ENCODE data around the gene IGDCC3. TPM values are rescaled to one million over a fixed set of nuclear protein-coding genes. Genes with fewer than 3 reads are reported as not detected.

IGDCC3 gene
- total and polyA plus RNA-seq, 2 experiments from 2014 or later: not detected

GRCh38 chr15:65423150-65423975 lies 45.6 kb upstream of the IGDCC3 start:
- Histone ChIP-seq H3K4me1 (ENCODE audit: insufficient read depth) (peaks cover 10% of the 10 kb centered on the region), H3K9me2 (ENCODE audit: insufficient read depth) (no peaks in the 10 kb centered on the region), H3K79me2 (ENCODE audit: insufficient read depth) (no peaks in the 10 kb centered on the region), H3K27ac (no peak overlapping the region), H3F3A (ENCODE audit: insufficient read depth) (no peaks in the 10 kb centered on the region), H3K9ac (no peak overlapping the region), H3K36me3 (ENCODE audit: low read depth) (no peaks in the 10 kb centered on the region), H3K27me3 (replicated peaks; ENCODE audit: insufficient read depth) (peaks cover 14% of the 10 kb centered on the region), H4K20me1 (ENCODE audit: insufficient read depth) (no peaks in the 10 kb centered on the region), H3K4me2 (ENCODE audit: unreplicated experiment) (no peak overlapping the region), H3K4me3 (no peak overlapping the region), H3K9me3 (ENCODE audit: low read depth) (no peaks in the 10 kb centered on the region), H2AFZ (no peak overlapping the region)
- in situ Hi-C loops (cut with MboI): no loop called here
- WGBS, 2 experiments (ENCODE audit: low coverage in 1 of 2, low lambda C conversion rate in 2 of 2, missing lambda C conversion rate in 2 of 2): 22 to 25% methylated on average over 27 to 28 of the region's 28 CpGs
- DNase-seq: no peak
- TF ChIP-seq EZH2phosphoT487 (IDR thresholded peaks at IDR 0.05; ENCODE audit: insufficient read depth, low read depth): no peak
- no peak for TF ChIP-seq EZH2 (IDR thresholded peaks at IDR 0.05; ENCODE audit: insufficient read depth, poor library complexity, severe bottlenecking)

- no peak overlapping the region for H3K27ac ChIP-seq
- peaks cover 10% of the 10 kb centered on the region for H3K4me1 ChIP-seq (ENCODE audit: insufficient read depth)
- H3K9ac ChIP-seq: peak overlapping the region; percentile 30; the same call in 1 of the 2 replicates
- H3F3A ChIP-seq (ENCODE audit: insufficient read depth): no peaks in the 10 kb centered on the region
- peaks cover 22% of the 10 kb centered on the region for H3K27me3 ChIP-seq (replicated peaks; ENCODE audit: insufficient read depth)
- TF ChIP-seq EZH2 (IDR thresholded peaks at IDR 0.05; ENCODE audit: insufficient read depth, poor library complexity, severe bottlenecking): peak; percentile 20
- TF ChIP-seq EZH2phosphoT487 (IDR thresholded peaks at IDR 0.05; ENCODE audit: insufficient read depth, low read depth): no peak
- peak; percentile 23 for DNase-seq
- peak overlapping the region; percentile 73 for H3K4me3 ChIP-seq
- no peaks in the 10 kb centered on the region for H3K36me3 ChIP-seq (ENCODE audit: low read depth)
- H3K9me3 ChIP-seq (ENCODE audit: low read depth): no peaks in the 10 kb centered on the region
- peak overlapping the region; percentile 85 for H3K4me2 ChIP-seq (ENCODE audit: unreplicated experiment)
- H3K79me2 ChIP-seq (ENCODE audit: insufficient read depth): no peaks in the 10 kb centered on the region
- no peaks in the 10 kb centered on the region for H3K9me2 ChIP-seq (ENCODE audit: insufficient read depth)
- 4% methylated on average over 31 to 37 of the region's 39 CpGs for WGBS, 2 experiments (ENCODE audit: low coverage in 1 of 2, low lambda C conversion rate in 2 of 2, missing lambda C conversion rate in 2 of 2)
- no peaks in the 10 kb centered on the region for H4K20me1 ChIP-seq (ENCODE audit: insufficient read depth)
- in situ Hi-C loops (cut with MboI): no loop called here
- H2AFZ ChIP-seq: peak overlapping the region; percentile 86
Measured at GRCh38 chr15:65421360-65422215, 43.8 kb upstream of the IGDCC3 start.

- in situ Hi-C loops (cut with MboI): no loop called here
- no peaks in the 10 kb centered on the region for H3K79me2 ChIP-seq (ENCODE audit: insufficient read depth)
- no peaks in the 10 kb centered on the region for H3K9me2 ChIP-seq (ENCODE audit: insufficient read depth)
- no peak overlapping the region for H3K9ac ChIP-seq
- peak overlapping the region; percentile 85 for H3K4me2 ChIP-seq (ENCODE audit: unreplicated experiment)
- H3K27me3 ChIP-seq (replicated peaks; ENCODE audit: insufficient read depth): peaks cover 22% of the 10 kb centered on the region
- H4K20me1 ChIP-seq (ENCODE audit: insufficient read depth): no peaks in the 10 kb centered on the region
- H3K4me1 ChIP-seq (ENCODE audit: insufficient read depth): peaks cover 10% of the 10 kb centered on the region
- H3K27ac ChIP-seq: no peak overlapping the region
- WGBS, 2 experiments (ENCODE audit: low coverage in 1 of 2, low lambda C conversion rate in 2 of 2, missing lambda C conversion rate in 2 of 2): 24 to 26% methylated on average over 16 to 17 of the region's 17 CpGs
- peak overlapping the region; percentile 86; the same call in 1 of the 2 replicates for H2AFZ ChIP-seq
- no peak overlapping the region for H3K4me3 ChIP-seq
- no peak for TF ChIP-seq EZH2 (IDR thresholded peaks at IDR 0.05; ENCODE audit: insufficient read depth, poor library complexity, severe bottlenecking)
- TF ChIP-seq EZH2phosphoT487 (IDR thresholded peaks at IDR 0.05; ENCODE audit: insufficient read depth, low read depth): no peak
- no peaks in the 10 kb centered on the region for H3F3A ChIP-seq (ENCODE audit: insufficient read depth)
- no peaks in the 10 kb centered on the region for H3K9me3 ChIP-seq (ENCODE audit: low read depth)
- no peaks in the 10 kb centered on the region for H3K36me3 ChIP-seq (ENCODE audit: low read depth)
- DNase-seq: no peak
Measured at GRCh38 chr15:65420975-65421359, 43.2 kb upstream of the IGDCC3 start.

- Histone ChIP-seq H3K9me3 (ENCODE audit: low read depth) (no peaks in the 10 kb centered on the region), H3K4me1 (ENCODE audit: insufficient read depth) (peaks cover 10% of the 10 kb centered on the region), H3K79me2 (ENCODE audit: insufficient read depth) (no peaks in the 10 kb centered on the region), H3K27me3 (replicated peaks; ENCODE audit: insufficient read depth) (peaks cover 30% of the 10 kb centered on the region), H3K9ac (no peak overlapping the region), H3F3A (ENCODE audit: insufficient read depth) (no peaks in the 10 kb centered on the region), H3K9me2 (ENCODE audit: insufficient read depth) (no peaks in the 10 kb centered on the region), H3K4me2 (ENCODE audit: unreplicated experiment) (no peak overlapping the region), H2AFZ (no peak overlapping the region), H3K4me3 (no peak overlapping the region), H4K20me1 (ENCODE audit: insufficient read depth) (no peaks in the 10 kb centered on the region), H3K36me3 (ENCODE audit: low read depth) (no peaks in the 10 kb centered on the region), H3K27ac (no peak overlapping the region)
- 64 to 72% methylated on average over 2 of the region's 2 CpGs for WGBS, 2 experiments (ENCODE audit: low coverage in 1 of 2, low lambda C conversion rate in 2 of 2, missing lambda C conversion rate in 2 of 2)
- no peak for DNase-seq
- in situ Hi-C loops (cut with MboI): no loop called here
- TF ChIP-seq EZH2phosphoT487 (IDR thresholded peaks at IDR 0.05; ENCODE audit: insufficient read depth, low read depth) (no peak), EZH2 (IDR thresholded peaks at IDR 0.05; ENCODE audit: insufficient read depth, poor library complexity, severe bottlenecking) (no peak)
Measured at GRCh38 chr15:65418596-65418995, 40.8 kb upstream of the IGDCC3 start.
